Keratinocyte (primary cell): Measurements from ENCODE around the gene PFDN2. TPM values are rescaled to one million over a fixed set of nuclear protein-coding genes. Genes with fewer than 3 reads are reported as not detected.

Source experiments
- DNase-seq: peaks from one replicate; pipeline ENCODE4 v3.0.0-alpha.2; 2011; ENCODE audit warnings: low read depth, missing footprints, low spot score
- FAIRE-seq: peaks from 2 replicates; lab custom pipeline; 2011; peaks lifted over from hg19 to GRCh38; lab: Jason Lieb, UNC
- H2AFZ ChIP-seq: 2 replicates; pipeline ENCODE4 v1.6.0; 2012; ENCODE audit warnings: low read length, control low read depth, inconsistent platforms; ENCODE audit not compliant: control insufficient read depth
- H3K27ac ChIP-seq: 2 replicates; pipeline ENCODE4 v1.5.1; 2011; ENCODE audit warnings: low read length; ENCODE audit not compliant: control insufficient read depth, insufficient read depth
- H3K27me3 ChIP-seq: 3 replicates; pipeline ENCODE4 v1.6.0; 2011; ENCODE audit warnings: low read length; ENCODE audit not compliant: control insufficient read depth, insufficient read depth; ENCODE audit errors: extremely low read depth
- H3K36me3 ChIP-seq, 2 experiments: 2 replicates in 1 of 2; 3 replicates in 1 of 2; pipeline ENCODE4 v1.5.1; 2011; ENCODE audit warnings: low read length in 2 of 2, mild to moderate bottlenecking in 1 of 2; ENCODE audit not compliant: control insufficient read depth in 2 of 2, insufficient read depth in 2 of 2; ENCODE audit errors: extremely low read depth in 1 of 2
- H3K4me1 ChIP-seq: 3 replicates; pipeline ENCODE4 v1.5.1; 2011; ENCODE audit warnings: low read length; ENCODE audit not compliant: control insufficient read depth, insufficient read depth; ENCODE audit errors: extremely low read depth
- H3K4me2 ChIP-seq: 3 replicates; pipeline ENCODE4 v1.6.0; 2011; ENCODE audit warnings: low read depth, low read length; ENCODE audit not compliant: control insufficient read depth, insufficient read depth; ENCODE audit errors: extremely low read depth
- H3K4me3 ChIP-seq, 3 experiments: fragments of 200-600 bp in 1 of 3; sonication (generic) in 1 of 3; 2 replicates in 2 of 3; 3 replicates in 1 of 3; pipeline ENCODE4 v1.5.1; 2011 to 2016; ENCODE audit warnings: low read length in 3 of 3, mild to moderate bottlenecking in 3 of 3, control low read depth in 2 of 3, inconsistent platforms in 1 of 3, low read depth in 1 of 3, mixed read lengths in 1 of 3, mixed run types in 1 of 3, moderate library complexity in 1 of 3; ENCODE audit not compliant: control insufficient read depth in 2 of 3, insufficient read depth in 2 of 3; ENCODE audit errors: extremely low read depth in 1 of 3
- H3K79me2 ChIP-seq: 2 replicates; pipeline ENCODE4 v1.6.0; 2012; ENCODE audit warnings: low read length; ENCODE audit not compliant: control insufficient read depth, insufficient read depth
- H3K9ac ChIP-seq: 3 replicates; pipeline ENCODE4 v1.6.0; 2011; ENCODE audit warnings: low read length; ENCODE audit not compliant: control insufficient read depth, insufficient read depth; ENCODE audit errors: extremely low read depth
- H3K9me1 ChIP-seq: 3 replicates; pipeline ENCODE4 v1.6.0; 2011; ENCODE audit warnings: low read length; ENCODE audit not compliant: control insufficient read depth, insufficient read depth; ENCODE audit errors: extremely low read depth
- H3K9me3 ChIP-seq: 2 replicates; pipeline ENCODE4 v1.5.1; 2012; ENCODE audit warnings: low read depth, low read length; ENCODE audit not compliant: control insufficient read depth
- H4K20me1 ChIP-seq: 3 replicates; pipeline ENCODE4 v1.6.0; 2011; ENCODE audit warnings: low read length; ENCODE audit not compliant: control insufficient read depth, insufficient read depth; ENCODE audit errors: extremely low read depth
- EZH2 ChIP-seq: IDR thresholded peaks from one replicate; pipeline ENCODE4 v1.6.1; 2012; ENCODE audit warnings: inconsistent platforms, mild to moderate bottlenecking, low read length, moderate library complexity
- dilution Hi-C: fragments of 300-500 bp; cut with MboI; formaldehyde crosslinking; loops from one replicate; pipeline ENCODE4 v1.7.0; 2020; ENCODE audit warnings: low sequenced_read_pairs; ENCODE audit not compliant: extremely low pct_ligation_motif_present
- polyA plus RNA-seq, 5 experiments: library from polyadenylated mRNA; depleted of rRNA in 3 of 5; stranded (reverse) in 3 of 5; stranded (forward) in 1 of 5; unstranded in 1 of 5; fragments of >200 nt; gene quantifications; 1 replicate in 1 of 5; 2 replicates in 3 of 5; 3 replicates in 1 of 5; pipeline versions ENCODE4 v1.2.1 to v1.2.3, GENCODE V29; 2011 to 2012; ENCODE audit warnings: missing spikeins in 2 of 5, low read depth in 1 of 5, low replicate concordance in 1 of 5
- TF ChIP-seq, protein P1 (sequence below), 3 experiments: IDR thresholded peaks in 1 of 3; conservative IDR thresholded peaks in 1 of 3; optimal IDR thresholded peaks in 1 of 3; 2 replicates in 2 of 3; 3 replicates in 1 of 3; pipeline versions ENCODE3 to v1.5.1; 2011; ENCODE audit warnings: low read length in 3 of 3, mild to moderate bottlenecking in 3 of 3, moderate library complexity in 2 of 3, control low read depth in 1 of 3, inconsistent platforms in 1 of 3; ENCODE audit not compliant: insufficient read depth in 2 of 3; ENCODE audit errors: extremely low read depth in 1 of 3

PFDN2 gene
- polyA plus RNA-seq, 1 donor (not counting 4 experiments of a cell fraction or from before 2014, with no cell fraction given) = 184 TPM

- Histone ChIP-seq H2AFZ (no peak overlapping the region), H3K9ac (no peak overlapping the region), H3K4me2 (no peak overlapping the region), H3K9me3 (no peaks in the 10 kb centered on the region), H3K4me1 (peaks cover 23% of the 10 kb centered on the region), H3K79me2 (peaks cover 15% of the 10 kb centered on the region), H3K4me3 (no peak overlapping the region), H3K9me1 (no peaks in the 10 kb centered on the region), H4K20me1 (no peaks in the 10 kb centered on the region), H3K27me3 (no peaks in the 10 kb centered on the region), H3K36me3 (peaks cover 7 to 27% of the 10 kb centered on the region in 2 experiments), H3K27ac (no peak overlapping the region)
- FAIRE-seq (no peak), DNase-seq (no peak)
- dilution Hi-C loops = no loop called here
- no peak for TF ChIP-seq EZH2
- TF ChIP-seq, protein P1, sequence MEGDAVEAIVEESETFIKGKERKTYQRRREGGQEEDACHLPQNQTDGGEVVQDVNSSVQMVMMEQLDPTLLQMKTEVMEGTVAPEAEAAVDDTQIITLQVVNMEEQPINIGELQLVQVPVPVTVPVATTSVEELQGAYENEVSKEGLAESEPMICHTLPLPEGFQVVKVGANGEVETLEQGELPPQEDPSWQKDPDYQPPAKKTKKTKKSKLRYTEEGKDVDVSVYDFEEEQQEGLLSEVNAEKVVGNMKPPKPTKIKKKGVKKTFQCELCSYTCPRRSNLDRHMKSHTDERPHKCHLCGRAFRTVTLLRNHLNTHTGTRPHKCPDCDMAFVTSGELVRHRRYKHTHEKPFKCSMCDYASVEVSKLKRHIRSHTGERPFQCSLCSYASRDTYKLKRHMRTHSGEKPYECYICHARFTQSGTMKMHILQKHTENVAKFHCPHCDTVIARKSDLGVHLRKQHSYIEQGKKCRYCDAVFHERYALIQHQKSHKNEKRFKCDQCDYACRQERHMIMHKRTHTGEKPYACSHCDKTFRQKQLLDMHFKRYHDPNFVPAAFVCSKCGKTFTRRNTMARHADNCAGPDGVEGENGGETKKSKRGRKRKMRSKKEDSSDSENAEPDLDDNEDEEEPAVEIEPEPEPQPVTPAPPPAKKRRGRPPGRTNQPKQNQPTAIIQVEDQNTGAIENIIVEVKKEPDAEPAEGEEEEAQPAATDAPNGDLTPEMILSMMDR (optimal IDR thresholded peaks at IDR 0.05 in 1 of 3, IDR thresholded peaks at IDR 0.05 in 1 of 3, conservative IDR thresholded peaks at IDR 0.05 in 1 of 3; ENCODE audit: extremely low read depth in 1 of 3, insufficient read depth in 2 of 3, low read length in 3 of 3) = no peak
Observed at GRCh38 chr1:161163793-161164192, 46.0 kb upstream of the PFDN2 start.

DNA sequence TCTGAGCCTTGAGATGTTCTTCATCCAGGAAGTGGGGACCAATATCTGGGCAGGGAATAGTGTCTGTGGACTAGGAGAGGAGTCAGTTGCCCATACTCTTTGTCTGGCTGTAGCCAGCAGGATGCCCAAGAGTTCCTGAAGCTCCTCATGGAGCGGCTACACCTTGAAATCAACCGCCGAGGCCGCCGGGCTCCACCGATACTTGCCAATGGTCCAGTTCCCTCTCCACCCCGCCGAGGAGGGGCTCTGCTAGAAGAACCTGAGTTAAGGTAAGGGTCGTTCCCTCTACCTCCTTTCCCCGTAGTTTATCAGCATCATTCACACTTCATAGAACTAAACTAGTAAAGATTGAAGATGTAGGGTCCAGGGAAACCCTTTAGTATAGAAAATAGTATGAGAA is 45.0 kb upstream of the PFDN2 start:
- Histone ChIP-seq H3K4me2 (no peak overlapping the region), H3K9ac (no peak overlapping the region), H3K4me3 (no peak overlapping the region), H2AFZ (no peak overlapping the region), H3K9me1 (no peaks in the 10 kb centered on the region), H3K36me3 (peaks cover 9 to 27% of the 10 kb centered on the region in 2 experiments), H3K27me3 (no peaks in the 10 kb centered on the region), H3K27ac (no peak overlapping the region), H4K20me1 (no peaks in the 10 kb centered on the region), H3K4me1 (peaks cover 33% of the 10 kb centered on the region), H3K79me2 (peaks cover 15% of the 10 kb centered on the region), H3K9me3 (no peaks in the 10 kb centered on the region)
- FAIRE-seq = no peak
- no peak for TF ChIP-seq EZH2
- TF ChIP-seq, protein P1 (optimal IDR thresholded peaks at IDR 0.05 in 1 of 3, IDR thresholded peaks at IDR 0.05 in 1 of 3, conservative IDR thresholded peaks at IDR 0.05 in 1 of 3; ENCODE audit: extremely low read depth in 1 of 3, insufficient read depth in 2 of 3, low read length in 3 of 3) = no peak
- no peak for DNase-seq
- dilution Hi-C loops = no loop called here
